OCI-LY3 (cell line): ENCODE measurements around the gene BHLHE23.
"Not testable (repeated sequence)": the region's sequence is repeated elsewhere in the genome, so short reads cannot be mapped to it uniquely, and the experiment has no call there.

Experiments
- H2AFZ ChIP-seq: fragments of 200-600, 300-600 bp; shearing (Covaris generic); 2 replicates; pipeline ENCODE4 v1.6.0; 2014; ENCODE audit warnings: antibody characterized with exemption, low read depth, low read length
- H3K27ac ChIP-seq: fragments of 200-600, 300-600 bp; sonication (generic); 2 replicates; pipeline ENCODE4 v1.5.1; 2014; ENCODE audit warnings: mild to moderate bottlenecking, low read length, moderate library complexity, mixed read lengths
- H3K27me3 ChIP-seq: fragments of 200-600, 300-600 bp; sonication (generic); 2 replicates; pipeline ENCODE4 v1.6.1; 2014; ENCODE audit warnings: low read depth, low read length, mixed read lengths
- H3K36me3 ChIP-seq: fragments of 200-600, 300-600 bp; sonication (generic); replicated peaks from 2 replicates; pipeline ENCODE3; 2014; ENCODE audit warnings: low read depth, low read length, mixed read lengths
- H3K4me1 ChIP-seq: fragments of 300-600, 200-600 bp; sonication (generic); 2 replicates; pipeline ENCODE4 v1.6.1; 2014; ENCODE audit warnings: low read length, mixed read lengths
- H3K4me2 ChIP-seq: fragments of 200-600, 300-600 bp; sonication (generic); 2 replicates; pipeline ENCODE4 v1.6.1; 2014; ENCODE audit warnings: low read length, mixed read lengths
- H3K4me3 ChIP-seq: fragments of 300-600, 200-600 bp; sonication (generic); 2 replicates; pipeline ENCODE4 v1.5.1; 2014; ENCODE audit warnings: antibody characterized with exemption, mild to moderate bottlenecking, low read length, moderate library complexity
- H3K79me2 ChIP-seq: fragments of 300-600, 200-600 bp; shearing (Covaris generic); 2 replicates; pipeline ENCODE4 v1.6.1; 2014; ENCODE audit warnings: mild to moderate bottlenecking, low read length, mixed read lengths
- H3K9ac ChIP-seq: fragments of 300-600, 200-600 bp; shearing (Covaris generic); 2 replicates; pipeline ENCODE4 v1.6.0; 2014; ENCODE audit warnings: mild to moderate bottlenecking, low read length, moderate library complexity
- H3K9me3 ChIP-seq: fragments of 200-600, 300-600 bp; shearing (Covaris generic); 2 replicates; pipeline ENCODE4 v1.6.1; 2014; ENCODE audit warnings: low read length, mixed read lengths; ENCODE audit not compliant: insufficient read depth
- H4K20me1 ChIP-seq: fragments of 200-600, 300-600 bp; sonication (generic); 2 replicates; pipeline ENCODE4 v1.6.1; 2016; ENCODE audit warnings: low read length, mixed read lengths; ENCODE audit not compliant: insufficient read depth
- EZH2phosphoT487 ChIP-seq: fragments of 200-600 bp; shearing (Covaris generic); IDR thresholded peaks from 2 replicates; pipeline ENCODE4 v1.6.1; 2018; ENCODE audit warnings: antibody characterized with exemption, mixed run types, low read depth
- TF ChIP-seq, protein P1 (sequence below): fragments of 200-600, 300-600 bp; sonication (generic); IDR thresholded peaks from 2 replicates; pipeline ENCODE4 v1.5.1; 2014; ENCODE audit warnings: antibody characterized with exemption, low read length, low read depth

BHLHE23 gene

GRCh38 chr20:63035603-63036185, 28.9 kb upstream of the BHLHE23 start:
- Histone ChIP-seq H3K79me2 (no peaks in the 10 kb centered on the region), H3K36me3 (no peaks in the 10 kb centered on the region), H3K27ac (no peak overlapping the region), H3K4me1 (0 out of 2 replicates have a peak, but pooled peaks cover 3% of the 10 kb centered on the region), H3K4me3 (no peak overlapping the region), H3K4me2 (no peak overlapping the region), H3K27me3 (peaks cover 11% of the 10 kb centered on the region), H4K20me1 (no peaks in the 10 kb centered on the region), H3K9ac (no peak overlapping the region), H2AFZ (no peak overlapping the region), H3K9me3 (no peaks in the 10 kb centered on the region)
- no peak for TF ChIP-seq EZH2phosphoT487
- TF ChIP-seq, protein P1, sequence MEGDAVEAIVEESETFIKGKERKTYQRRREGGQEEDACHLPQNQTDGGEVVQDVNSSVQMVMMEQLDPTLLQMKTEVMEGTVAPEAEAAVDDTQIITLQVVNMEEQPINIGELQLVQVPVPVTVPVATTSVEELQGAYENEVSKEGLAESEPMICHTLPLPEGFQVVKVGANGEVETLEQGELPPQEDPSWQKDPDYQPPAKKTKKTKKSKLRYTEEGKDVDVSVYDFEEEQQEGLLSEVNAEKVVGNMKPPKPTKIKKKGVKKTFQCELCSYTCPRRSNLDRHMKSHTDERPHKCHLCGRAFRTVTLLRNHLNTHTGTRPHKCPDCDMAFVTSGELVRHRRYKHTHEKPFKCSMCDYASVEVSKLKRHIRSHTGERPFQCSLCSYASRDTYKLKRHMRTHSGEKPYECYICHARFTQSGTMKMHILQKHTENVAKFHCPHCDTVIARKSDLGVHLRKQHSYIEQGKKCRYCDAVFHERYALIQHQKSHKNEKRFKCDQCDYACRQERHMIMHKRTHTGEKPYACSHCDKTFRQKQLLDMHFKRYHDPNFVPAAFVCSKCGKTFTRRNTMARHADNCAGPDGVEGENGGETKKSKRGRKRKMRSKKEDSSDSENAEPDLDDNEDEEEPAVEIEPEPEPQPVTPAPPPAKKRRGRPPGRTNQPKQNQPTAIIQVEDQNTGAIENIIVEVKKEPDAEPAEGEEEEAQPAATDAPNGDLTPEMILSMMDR: no peak

DNA sequence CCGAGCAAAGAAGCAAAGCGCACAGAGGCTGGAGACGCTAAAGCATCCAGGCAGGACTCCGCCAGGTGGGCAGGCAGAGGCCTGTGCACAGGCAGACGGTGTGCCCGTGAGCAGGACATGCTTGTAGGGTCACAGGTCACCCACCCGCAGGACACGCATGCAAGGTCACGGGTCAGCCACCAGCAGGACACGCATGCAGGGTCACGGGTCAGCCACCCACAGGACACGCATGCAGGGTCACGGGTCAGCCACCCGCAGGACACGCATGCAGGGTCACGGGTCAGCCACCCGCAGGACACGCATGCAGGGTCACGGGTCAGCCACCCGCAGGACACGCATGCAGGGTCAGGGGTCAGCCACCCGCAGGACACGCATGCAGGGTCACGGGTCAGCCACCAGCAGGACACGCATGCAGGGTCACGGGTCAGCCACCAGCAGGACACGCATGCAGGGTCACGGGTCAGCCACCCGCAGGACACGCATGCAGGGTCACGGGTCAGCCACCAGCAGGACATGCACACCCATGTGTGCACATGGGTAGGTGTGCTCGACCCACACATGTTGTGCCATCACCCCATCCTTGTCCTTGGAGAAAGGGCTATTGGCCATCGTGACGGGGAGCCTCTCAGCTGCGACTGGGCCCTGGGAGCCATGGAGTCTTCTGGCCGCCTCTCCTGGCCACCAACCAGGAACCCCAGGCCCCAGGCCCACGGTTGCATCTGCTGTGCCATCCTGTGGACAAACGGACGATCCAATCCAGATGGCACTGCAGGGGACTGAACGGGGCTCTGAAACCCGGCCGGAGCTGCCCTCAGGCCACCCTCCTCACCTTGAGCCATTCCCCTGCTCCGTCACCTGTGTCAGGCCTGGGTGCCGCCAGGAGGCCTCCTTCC, 28.2 kb upstream of the BHLHE23 start:
- not testable (repeated sequence) for H3K79me2 ChIP-seq, H3K27ac ChIP-seq, H3K27me3 ChIP-seq, H3K4me1 ChIP-seq, H2AFZ ChIP-seq, H3K9ac ChIP-seq, H3K4me3 ChIP-seq, H4K20me1 ChIP-seq, H3K9me3 ChIP-seq, H3K36me3 ChIP-seq, H3K4me2 ChIP-seq

- H3K9me3 ChIP-seq: no peaks in the 10 kb centered on the region
- no peaks in the 10 kb centered on the region for H4K20me1 ChIP-seq
- H3K4me2 ChIP-seq: no peak overlapping the region
- no peaks in the 10 kb centered on the region for H3K79me2 ChIP-seq
- 0 out of 2 replicates have a peak, but pooled peaks cover 3% of the 10 kb centered on the region for H3K4me1 ChIP-seq
- H2AFZ ChIP-seq: no peak overlapping the region
- H3K4me3 ChIP-seq: no peak overlapping the region
- no peak overlapping the region for H3K27ac ChIP-seq
- H3K27me3 ChIP-seq: no peaks in the 10 kb centered on the region
- no peak for TF ChIP-seq EZH2phosphoT487
- TF ChIP-seq, protein P1: no peak
- no peak overlapping the region for H3K9ac ChIP-seq
- no peaks in the 10 kb centered on the region for H3K36me3 ChIP-seq
These were observed 27.3 kb upstream of the BHLHE23 start for GRCh38 chr20:63033794-63034709.

- Histone ChIP-seq H3K79me2 (no peaks in the 10 kb centered on the region), H3K4me1 (0 out of 2 replicates have a peak, but pooled peaks cover 3% of the 10 kb centered on the region), H3K9ac (no peak overlapping the region), H3K36me3 (no peaks in the 10 kb centered on the region), H3K4me2 (peak overlapping the region; percentile 26), H3K9me3 (no peaks in the 10 kb centered on the region), H3K27ac (no peak overlapping the region), H3K27me3 (no peaks in the 10 kb centered on the region), H4K20me1 (no peaks in the 10 kb centered on the region), H2AFZ (no peak overlapping the region), H3K4me3 (no peak overlapping the region)
- TF ChIP-seq, protein P1: no peak
- no peak for TF ChIP-seq EZH2phosphoT487
These were observed 26.4 kb upstream of the BHLHE23 start for GRCh38 chr20:63032861-63033793.
